OCI-LY7 (cell line): ENCODE data around the gene ANKRD33B.

ENCODE experiments used
- CTCF ChIP-seq: fragments of 200-600 bp; sonication (generic); conservative IDR thresholded peaks from 2 replicates; pipeline ENCODE4 v1.5.1; 2014; ENCODE audit warnings: mild to moderate bottlenecking, antibody characterized with exemption, low read length, moderate library complexity, mixed read lengths
- EZH2phosphoT487 ChIP-seq: fragments of 200-600 bp; sonication (generic); IDR thresholded peaks from 2 replicates; pipeline ENCODE4 v1.6.1; 2018; ENCODE audit warnings: low read depth, borderline replicate concordance, mild to moderate bottlenecking, mixed run types, antibody characterized with exemption, low read length, moderate library complexity, mixed read lengths

DNA sequence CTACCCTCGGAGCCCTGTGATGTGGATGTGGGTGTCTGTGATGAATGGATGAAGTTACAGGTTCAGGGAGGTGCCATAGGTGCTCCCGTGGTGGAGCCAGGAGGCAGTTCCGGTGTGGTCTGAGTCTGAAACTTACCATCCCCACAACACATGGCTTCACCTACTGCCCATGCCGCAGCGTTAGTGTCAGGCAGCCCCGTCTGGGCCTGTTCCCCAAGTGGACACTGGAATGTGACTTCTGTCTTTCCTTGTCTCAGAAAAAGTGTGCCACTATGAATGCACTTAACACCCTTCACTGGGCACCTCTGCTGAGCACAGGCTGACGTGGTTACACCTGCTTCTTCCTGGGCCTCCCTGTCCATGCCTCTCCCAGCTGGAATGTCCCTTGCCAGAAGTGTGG, 8.6 kb downstream of the ANKRD33B start:
- TF ChIP-seq CTCF (no peak), EZH2phosphoT487 (no peak)
